NCI-H1694 treated with DMSO at 0.1 percent for 48 hours (cell line): ENCODE measurements around the gene DAP.
"Not testable (repeated sequence)": the region's sequence is repeated elsewhere in the genome, so short reads cannot be mapped to it uniquely, and the experiment has no call there.

ENCODE experiments used
- DNase-seq: peaks from one replicate; lab custom pipeline; 2025; lab: John Stamatoyannopoulos, UW

Gene DAP

DNA sequence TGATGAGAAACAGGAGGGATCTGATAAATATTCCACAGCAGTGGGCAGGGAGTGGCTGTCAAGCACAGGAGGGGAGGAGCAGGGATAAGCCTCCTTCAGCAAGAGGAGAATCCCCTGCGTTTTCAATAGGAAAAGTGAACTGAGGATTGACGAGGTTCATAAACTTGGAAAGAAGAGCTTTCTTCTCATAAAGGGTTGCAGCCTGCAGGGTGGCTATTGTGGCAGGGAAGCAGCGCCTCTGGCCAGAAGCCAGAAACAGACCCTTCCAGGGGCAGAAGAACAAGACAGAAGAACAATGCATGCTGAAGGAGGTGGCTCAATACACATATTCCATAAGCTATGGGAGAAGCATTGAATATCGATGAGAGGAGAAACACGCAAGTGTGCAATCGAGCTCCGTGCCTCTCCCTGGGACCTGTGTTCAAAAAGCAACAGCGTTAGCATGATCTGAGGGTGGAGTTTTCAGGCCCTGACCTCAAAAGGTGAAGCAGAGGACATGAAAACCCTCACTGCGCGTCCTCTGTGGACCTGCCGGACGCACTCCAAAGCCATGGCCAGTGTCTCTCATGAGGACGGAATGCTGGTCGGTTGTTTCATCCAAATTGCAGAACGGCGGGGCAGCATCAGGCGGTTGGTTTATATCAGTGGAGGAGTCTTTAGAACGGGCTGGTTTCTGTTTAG lies 129.6 kb downstream of the DAP start:
- no peak for DNase-seq

DNA sequence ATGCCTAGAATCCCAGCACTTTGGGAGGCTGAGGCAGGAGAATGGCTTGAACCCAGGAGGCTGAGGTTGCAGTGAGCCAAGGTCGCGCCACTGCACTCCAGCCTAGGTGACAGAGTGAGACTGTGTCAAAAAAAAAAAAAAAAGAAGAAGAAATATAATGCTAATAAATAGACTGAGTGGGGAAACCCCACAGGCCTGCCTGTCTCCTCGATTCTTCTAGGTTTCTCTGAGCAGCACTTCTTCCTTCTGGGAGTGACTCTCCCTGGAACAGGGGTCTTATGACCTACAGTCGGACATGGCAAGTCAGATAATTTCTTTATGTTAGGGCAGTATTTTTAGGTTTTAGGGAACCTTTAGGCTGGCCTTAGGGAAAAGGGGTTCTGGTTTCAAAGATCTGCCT lies 130.3 kb downstream of the DAP start:
- DNase-seq = not testable (repeated sequence)

DNA sequence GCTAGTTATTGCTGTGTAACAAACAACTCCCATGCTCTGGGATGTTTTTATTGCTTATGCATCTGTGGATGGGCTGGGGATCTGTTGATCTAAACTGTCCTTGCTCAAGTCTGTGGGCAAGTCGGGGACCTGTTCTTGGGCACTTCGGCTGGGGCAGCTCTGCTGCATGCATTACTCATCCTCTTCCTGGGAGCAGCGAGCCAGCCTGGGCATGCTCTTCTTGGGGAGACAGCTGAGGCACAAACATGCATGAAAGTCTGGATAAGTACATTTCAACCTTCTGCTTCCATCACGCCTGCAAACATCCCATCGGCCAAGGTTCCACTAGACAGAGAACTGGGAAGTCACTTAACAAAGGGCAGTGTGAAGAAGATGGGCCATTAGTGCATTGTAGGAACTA lies 130.9 kb downstream of the DAP start:
- no peak for DNase-seq

DNA sequence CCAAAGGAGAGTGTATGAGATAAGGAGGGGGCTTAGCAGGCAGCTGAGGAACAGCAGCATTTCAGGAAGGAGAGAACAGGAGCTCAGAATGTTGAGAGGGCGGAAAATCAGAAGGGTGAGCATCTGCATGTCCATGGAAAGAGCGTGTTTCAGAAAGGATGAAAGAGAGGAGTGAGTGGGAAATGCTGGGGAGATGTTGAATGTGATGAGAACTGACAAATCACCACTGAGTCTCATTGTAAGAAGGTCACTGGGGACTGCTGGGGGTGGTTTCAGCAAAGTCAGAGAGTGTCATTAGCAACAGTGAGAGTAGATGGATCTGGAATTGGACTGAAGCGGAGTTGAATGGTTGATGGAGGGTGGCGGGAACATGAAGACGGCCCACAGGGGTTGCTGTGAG lies 131.4 kb downstream of the DAP start:
- no peak for DNase-seq
